Stimulated activated CD8-positive, alpha-beta memory T cell treated with anti-CD3 and anti-CD28 coated beads, Interleukin-7, amount 100 ng/mL, for 48 hours (primary cell): Measurements from ENCODE around the gene METTL25.
"Not testable (repeated sequence)": the region's sequence is repeated elsewhere in the genome, so short reads cannot be mapped to it uniquely, and the experiment has no call there.

Experiments
- DNase-seq, 2 donors: peaks; one replicate each; pipeline ENCODE4 v3.0.0-alpha.2; 2020; ENCODE audit warnings: low read depth in 1 of 2; ENCODE audit errors: extremely low read depth in 1 of 2

Gene METTL25

DNA sequence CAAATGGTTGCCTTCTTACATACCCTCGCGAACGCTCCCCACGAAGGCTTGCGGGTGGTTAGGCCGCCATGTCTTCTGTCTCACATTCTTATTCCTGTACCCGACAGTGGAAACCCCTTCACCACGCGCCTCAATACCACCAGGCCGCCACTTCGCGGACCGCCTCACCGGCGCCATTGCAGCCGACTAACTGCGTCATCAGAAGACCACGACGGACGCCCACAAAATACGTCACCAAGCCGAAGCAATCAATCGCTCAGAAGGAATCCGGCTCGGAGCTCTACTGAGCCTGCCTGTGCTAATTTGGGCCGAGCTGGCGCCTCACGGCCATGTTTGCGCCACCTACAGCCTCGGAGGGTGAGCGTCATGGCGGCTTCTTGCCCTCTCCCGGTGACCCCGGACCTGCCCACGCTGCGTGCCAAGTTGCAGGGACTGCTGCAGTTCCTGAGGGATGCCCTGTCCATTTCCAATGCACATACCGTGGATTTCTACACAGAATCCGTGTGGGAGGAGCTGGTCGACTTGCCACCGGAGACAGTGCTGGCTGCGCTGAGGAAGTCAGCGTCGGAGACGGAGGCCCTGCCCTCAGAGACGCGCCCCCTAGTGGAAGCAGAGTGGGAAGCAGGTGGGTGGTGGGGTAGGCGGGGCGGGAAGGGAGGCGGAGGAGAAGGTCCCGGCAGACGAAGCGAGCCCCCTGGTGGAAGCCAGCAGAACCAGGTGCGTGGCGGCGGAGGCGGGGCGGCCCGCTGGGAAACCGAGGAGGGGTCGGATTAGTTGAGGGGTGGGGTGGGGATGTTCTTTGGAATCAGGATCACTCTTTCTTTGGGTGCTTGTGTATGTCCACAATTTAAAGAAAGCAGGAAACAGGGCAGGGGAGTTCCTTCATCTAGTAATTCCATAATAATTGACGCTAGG lies at the start of gene METTL25, which contains the start of gene CCDC59:
TSS of gene METTL25 (plus strand) at position 330 of the 915 bp plus-strand sequence. CDS start at position 367, 37 bp downstream.
TSS of gene CCDC59 (minus strand) at position 188 of the 915 bp plus-strand sequence. CDS start at position 177, 11 bp downstream.
- DNase-seq = peak; percentile 89 to 91

DNA sequence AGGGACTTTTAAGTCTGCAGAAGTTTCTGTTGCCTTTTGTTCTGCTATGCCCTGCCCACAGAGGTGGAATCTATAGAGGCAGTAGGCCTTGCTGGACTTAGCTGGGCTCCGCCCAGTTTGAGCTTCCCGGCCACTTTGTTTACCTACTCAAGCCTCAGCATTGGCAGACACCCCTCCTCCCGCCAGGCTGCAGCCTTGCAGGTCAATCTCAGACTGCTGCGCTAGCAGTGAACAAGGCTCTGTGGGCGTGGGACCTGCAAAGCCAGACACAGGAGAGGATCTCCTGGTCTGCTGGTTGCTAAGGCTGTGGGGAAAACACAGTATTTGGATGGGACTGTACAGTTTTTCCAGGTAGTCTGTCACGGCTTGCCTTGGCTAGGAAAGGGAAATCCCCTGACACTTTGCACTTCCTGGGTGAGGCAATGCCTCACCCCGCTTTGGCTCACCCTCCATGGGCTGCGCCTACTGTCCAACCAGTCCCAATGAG lies 43.9 kb upstream of the METTL25 start:
- no peak for DNase-seq

DNA sequence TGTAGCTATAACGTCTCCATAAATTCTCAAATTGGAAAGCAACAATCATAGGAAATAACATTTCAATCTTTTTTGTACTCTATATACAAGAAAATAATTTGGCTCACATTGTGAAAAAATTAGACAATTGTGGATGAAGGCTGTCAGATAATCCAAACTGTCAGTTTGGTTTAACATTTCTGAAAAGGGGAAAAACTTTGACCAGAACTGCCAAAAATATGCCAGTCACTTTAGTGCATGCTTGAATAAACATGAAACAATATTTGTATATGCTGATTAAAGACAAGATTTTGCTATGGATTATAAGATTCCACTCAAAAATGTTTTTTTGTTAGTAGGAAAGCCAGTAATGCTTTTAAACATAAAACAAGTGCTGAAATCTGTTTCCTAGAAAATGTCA lies 39.1 kb upstream of the METTL25 start:
- no peak for DNase-seq

- no peak for DNase-seq
Observed at GRCh38 chr12:82325540-82326336, 32.6 kb upstream of the METTL25 start.

DNA sequence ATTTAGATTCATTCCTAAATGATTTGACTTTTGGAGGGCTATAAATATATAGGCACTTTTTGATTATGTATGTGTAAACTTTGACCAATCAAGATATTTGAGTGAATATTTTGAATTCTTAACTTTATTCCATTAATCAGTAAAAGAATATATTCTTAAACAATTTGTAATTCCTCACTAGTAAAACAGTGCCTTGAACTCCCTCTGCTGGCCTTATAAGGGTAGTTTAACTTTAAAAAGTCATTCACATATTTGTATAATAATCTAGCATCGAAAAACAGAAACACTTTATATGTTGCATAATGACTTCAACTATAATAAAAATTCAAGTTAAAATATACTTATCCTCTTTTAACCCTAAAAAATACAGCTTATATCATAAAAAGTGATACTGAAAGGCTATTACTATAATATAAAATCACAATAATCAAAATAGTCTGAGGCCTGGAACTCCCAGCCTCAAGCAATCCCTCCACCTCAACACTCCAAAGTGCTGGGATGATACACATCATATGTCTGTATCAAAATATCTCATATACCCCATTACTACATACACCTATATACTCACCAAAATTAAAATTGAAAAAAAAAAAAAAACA lies 31.3 kb upstream of the METTL25 start:
- no peak for DNase-seq

- no peak for DNase-seq
Observed at GRCh38 chr12:82327861-82328260, 30.5 kb upstream of the METTL25 start.

DNA sequence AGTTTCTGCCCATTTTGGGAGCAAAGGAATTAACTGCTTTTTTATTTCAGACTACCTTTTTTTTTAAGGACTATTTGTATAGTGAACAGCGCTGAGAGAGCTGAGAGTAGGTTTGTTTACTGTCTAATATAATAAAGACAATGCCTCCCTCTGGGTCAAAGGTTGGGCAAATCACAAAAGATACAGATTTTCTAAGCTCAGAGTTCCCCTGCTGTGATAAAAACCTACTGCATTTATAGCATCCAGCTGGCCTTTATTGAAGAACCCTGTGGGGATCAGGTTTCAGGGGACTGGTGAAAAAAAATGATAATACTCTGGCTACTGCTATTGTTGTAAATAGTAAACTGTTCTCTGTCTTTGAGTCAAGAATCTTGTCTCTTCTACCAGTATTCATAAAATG lies 28.8 kb upstream of the METTL25 start:
- DNase-seq = no peak

DNA sequence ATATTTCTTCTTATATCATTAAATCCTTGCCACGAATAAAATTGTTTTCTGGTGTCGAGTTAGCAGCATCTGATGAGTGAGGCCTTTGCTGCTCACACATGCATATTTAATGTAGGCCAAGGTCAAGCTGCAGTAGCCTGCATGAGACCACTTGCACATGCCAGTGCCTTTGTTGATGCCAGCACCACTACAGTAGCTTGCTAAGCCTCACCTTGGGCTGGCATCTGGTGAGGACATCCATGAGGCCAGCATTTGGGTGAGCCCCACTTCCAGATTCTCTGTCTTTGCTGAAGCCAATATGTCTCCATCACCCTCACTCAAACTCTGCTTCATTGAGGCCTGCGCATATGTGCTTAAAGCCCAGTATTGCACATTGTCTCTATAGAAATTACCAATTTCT lies 8.2 kb upstream of the METTL25 start:
- no peak for DNase-seq

DNA sequence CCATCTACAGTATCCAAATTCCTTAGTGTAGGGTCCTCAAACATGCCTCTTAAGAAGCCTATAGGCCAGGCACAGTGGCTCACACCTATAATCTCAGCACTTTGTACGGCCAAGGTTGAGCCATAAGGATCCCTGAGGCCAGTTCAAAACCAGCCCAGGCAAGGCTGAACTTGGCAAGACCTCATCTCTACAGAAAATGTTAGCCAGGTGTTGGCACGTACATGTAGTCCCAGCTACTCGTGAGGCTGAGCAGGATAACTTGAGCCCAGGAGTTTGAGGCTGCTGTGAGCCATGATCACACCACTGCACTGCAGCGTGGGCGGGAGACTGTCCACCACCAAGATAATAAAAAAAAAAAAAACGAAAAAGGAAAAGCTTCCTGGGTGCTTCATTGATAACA lies 6.9 kb upstream of the METTL25 start:
- DNase-seq = no peak

GRCh38 chr12:82357340-82357739 lies 989 bp upstream of the METTL25 start:
- DNase-seq = no peak

- no peak for DNase-seq
Observed at GRCh38 chr12:82357845-82358199, 507 bp upstream of the METTL25 start.

DNA sequence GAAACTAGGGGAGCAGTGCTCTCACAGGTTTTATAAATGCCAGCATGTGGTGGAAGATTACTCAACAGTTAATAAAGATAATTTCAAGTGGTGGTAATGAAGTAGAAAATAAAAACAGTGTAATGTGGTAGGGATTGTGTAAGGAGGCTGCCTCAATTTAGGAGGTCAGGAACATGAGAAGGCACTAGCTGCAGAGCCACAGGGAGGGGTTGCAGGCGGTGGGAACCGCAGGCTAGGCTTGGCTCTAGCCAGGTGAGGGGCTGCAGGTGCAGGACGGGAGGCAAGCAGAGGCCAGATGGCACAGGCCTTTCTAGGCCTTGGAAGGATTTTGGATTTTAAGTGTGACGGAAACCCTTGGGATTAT lies 768 bp downstream of the METTL25 start:
- DNase-seq = no peak

DNA sequence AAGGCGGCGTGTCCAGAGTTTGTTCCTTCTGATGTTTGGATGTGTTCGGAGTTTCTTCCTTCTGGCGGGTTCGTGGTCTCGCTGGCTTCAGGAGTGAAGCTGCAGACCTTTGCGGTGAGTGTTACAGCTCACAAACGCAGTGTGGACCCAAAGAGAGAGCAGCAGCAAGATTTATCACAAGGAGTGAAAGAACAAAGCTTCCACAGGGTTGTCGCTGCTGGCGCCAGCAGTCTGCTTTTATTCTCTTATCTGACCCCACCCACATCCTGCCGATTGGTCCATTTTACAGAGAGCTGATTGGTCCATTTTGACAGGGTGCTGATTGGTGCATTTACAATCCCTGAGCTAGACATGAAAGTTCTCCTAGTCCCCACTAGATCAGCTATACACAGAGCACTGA lies 2.5 kb downstream of the METTL25 start:
- DNase-seq = not testable (repeated sequence)

DNA sequence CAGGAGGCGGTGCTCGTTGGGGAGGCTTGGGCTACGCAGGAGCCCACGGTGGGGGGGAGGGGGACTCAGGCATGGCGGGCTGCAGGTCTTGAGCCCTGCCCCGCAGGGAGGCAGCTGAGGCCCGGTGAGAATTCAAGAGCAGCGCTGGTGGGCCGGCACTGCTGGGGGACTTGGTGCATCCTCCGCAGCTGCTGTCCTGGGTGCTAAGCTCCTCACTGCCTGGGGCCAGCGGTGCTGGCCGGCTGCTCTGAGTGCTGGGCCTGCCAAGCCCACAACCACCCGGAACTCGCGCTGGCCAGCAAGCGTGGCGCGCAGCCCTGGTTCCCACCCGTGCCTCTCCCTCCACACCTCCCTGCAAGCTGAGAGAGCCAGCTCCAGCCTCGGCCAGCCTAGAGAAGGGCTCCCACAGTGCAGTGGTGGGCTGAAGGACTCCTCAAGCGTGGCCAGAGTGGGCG lies 3.2 kb downstream of the METTL25 start:
- DNase-seq = no peak

- no peak for DNase-seq
Observed at GRCh38 chr12:82363990-82364389, 5.7 kb downstream of the METTL25 start.

GRCh38 chr12:82366197-82366596 lies 7.9 kb downstream of the METTL25 start:
- DNase-seq = no peak

DNA sequence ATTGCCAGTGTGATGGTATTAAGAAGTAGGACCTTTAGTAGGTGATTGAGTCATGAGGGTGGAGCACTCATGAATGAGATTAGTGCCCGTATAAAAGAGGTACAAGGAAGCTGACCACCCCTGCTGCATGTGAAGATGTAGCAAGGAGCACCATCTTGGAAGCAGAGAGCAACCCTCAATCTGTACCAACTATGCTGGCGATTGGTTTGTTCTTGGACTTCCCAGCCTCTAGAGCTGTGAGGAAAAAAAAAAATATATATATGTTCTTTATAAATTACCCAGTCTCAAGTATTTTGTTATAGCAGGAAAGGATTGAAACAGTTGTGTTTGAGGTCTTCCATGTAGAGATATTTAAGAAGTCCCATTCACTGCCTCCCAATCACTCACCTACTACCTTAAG lies 16.9 kb downstream of the METTL25 start:
- no peak for DNase-seq

- DNase-seq = no peak
Observed at GRCh38 chr12:82378997-82379396, 20.7 kb downstream of the METTL25 start.

- DNase-seq = no peak
Observed at GRCh38 chr12:82383930-82384552, 25.7 kb downstream of the METTL25 start.

- no peak for DNase-seq
Observed at GRCh38 chr12:82398879-82399278, 40.5 kb downstream of the METTL25 start.

DNA sequence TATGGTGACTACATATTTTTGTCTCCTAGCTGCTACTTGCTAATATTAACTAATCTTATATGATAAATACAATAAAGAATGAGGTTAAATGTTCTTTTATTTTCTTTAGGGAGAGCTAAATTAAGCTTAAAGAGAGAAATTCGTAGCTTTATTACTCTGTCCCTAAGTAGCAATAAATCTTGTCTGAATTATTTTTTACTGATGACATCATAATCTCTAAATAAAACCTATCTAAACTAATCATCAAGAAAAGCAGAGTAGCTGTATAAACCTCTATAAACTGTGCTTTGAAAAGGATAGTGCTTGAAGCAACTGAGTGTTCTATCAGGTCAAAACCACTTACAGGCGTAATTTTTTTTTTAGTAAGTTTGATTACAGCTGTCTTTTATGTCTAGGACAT lies 42.5 kb downstream of the METTL25 start:
- DNase-seq = no peak
